ENCODE results near the gene MYH7B. TPM values are rescaled to one million over a fixed set of nuclear protein-coding genes. Genes with fewer than 3 reads are reported as not detected.

The MYH7B gene
- total RNA-seq, 1 experiment from 2014 or later, result 0.02 TPM

DNA sequence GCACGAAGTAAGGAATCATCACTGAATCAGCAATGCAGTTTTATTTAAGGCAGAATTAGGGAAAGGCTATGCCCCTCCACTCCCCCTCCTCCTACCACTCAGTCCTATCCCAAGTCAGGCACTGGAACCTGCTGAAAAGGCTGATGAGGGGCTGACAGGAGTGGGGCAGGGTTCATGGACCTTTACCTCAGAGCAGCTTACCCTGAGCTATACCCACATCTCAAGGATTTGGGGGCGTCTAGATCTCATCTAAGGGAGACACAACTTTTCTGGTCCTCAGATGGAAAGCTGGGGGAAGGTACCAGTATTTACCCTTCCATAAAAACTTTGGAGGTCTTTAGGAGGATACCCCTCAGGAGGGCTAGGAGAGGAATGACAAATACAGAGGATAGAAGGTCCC is 27.3 kb upstream of the MYH7B start:
- Histone ChIP-seq H3K36me3 (no peaks in the 10 kb centered on the region; the same call in 1 of the 2 replicates), H3K27me3 (no peaks in the 10 kb centered on the region), H3K27ac (no peak overlapping the region), H3K4me3 (no peak overlapping the region), H3K4me1 (0 out of 2 replicates have a peak, but pooled peaks cover 6% of the 10 kb centered on the region), H3K9me3 (replicated peaks) (no peaks in the 10 kb centered on the region)
- DNase-seq, result no peak

DNA sequence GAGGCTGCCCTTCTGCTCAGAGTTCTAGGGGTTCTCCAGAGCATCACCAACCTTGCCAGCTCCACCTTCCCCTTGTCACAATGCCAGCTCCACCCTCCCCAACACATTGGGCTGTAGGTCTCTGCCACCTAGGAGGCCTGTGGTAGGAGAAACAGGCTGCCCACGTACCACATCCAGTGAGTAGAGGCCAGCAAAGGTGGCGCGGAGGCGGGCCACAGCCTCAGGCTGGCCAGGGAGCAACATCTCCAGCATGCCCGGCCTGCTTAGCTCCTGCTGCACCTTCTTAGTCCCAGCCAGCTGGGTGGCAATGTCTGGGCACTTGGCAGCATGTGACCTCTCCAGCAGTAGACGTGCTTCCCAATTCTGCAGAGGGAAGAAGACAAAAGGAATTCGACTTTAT is 23.9 kb upstream of the MYH7B start:
- H3K27me3 ChIP-seq, result no peaks in the 10 kb centered on the region
- no peaks in the 10 kb centered on the region for H3K4me1 ChIP-seq
- no peak overlapping the region for H3K27ac ChIP-seq
- no peaks in the 10 kb centered on the region for H3K9me3 ChIP-seq (replicated peaks)
- peaks cover 5% of the 10 kb centered on the region for H3K36me3 ChIP-seq
- no peak for DNase-seq
- no peak overlapping the region for H3K4me3 ChIP-seq

- Histone ChIP-seq H3K27me3 (no peaks in the 10 kb centered on the region), H3K36me3 (peaks cover 23% of the 10 kb centered on the region), H3K9me3 (replicated peaks) (no peaks in the 10 kb centered on the region), H3K4me1 (no peaks in the 10 kb centered on the region; the same call in 1 of the 2 replicates), H3K4me3 (no peak overlapping the region), H3K27ac (0 out of 2 replicates have a peak overlapping the region, but pooled peaks have one; percentile 2)
- DNase-seq, result peak; percentile 70 to 77
Observed at GRCh38 chr20:34938466-34939163, 17.1 kb upstream of the MYH7B start.

DNA sequence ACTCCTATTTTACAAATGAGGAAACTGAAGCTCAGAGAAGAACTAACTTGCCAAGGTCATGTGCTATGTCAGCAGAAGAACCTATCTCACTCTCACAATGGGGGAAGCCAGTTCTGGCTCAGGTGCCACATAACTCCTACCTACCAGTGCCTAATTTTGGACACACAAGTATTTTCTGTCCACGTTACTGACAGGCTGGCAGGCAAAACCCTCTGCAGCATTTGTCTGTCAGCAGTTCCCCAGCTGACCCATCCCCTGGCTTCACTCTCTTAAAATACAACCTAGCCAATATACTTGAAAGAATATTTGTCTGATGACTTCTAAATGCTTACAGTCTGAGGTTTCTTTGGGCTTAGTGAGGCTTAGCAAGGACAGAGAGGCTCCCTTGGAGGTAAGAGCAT is 15.6 kb upstream of the MYH7B start:
- H3K4me3 ChIP-seq, result no peak overlapping the region
- H3K36me3 ChIP-seq, result peaks cover 19% of the 10 kb centered on the region
- no peaks in the 10 kb centered on the region for H3K9me3 ChIP-seq (replicated peaks)
- no peaks in the 10 kb centered on the region for H3K27me3 ChIP-seq
- no peaks in the 10 kb centered on the region; the same call in 1 of the 2 replicates for H3K4me1 ChIP-seq
- DNase-seq, result no peak
- H3K27ac ChIP-seq, result no peak overlapping the region

DNA sequence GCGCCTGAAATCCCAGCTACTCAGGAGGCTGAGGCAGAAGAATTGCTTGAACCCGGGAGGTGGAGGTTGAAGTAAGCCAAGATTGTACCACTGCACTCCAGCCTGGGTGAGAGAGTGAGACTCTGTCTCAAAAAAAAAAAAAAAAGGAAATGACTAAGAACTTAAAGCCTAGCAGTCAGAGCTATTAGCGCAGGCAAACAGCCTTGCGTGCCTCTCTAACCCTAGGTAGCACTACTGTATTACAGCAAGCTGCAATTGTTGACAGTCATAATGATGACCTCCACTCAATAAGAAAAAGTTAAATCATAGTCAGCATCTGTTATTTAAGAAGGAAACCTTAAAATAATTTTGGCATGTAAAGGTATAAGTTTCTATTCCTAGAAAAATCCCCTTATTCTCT is 14.4 kb upstream of the MYH7B start:
- DNase-seq, result no peak
- Histone ChIP-seq H3K9me3 (replicated peaks) (no peaks in the 10 kb centered on the region), H3K27me3 (no peaks in the 10 kb centered on the region), H3K36me3 (peaks cover 23% of the 10 kb centered on the region), H3K4me3 (no peak overlapping the region), H3K4me1 (no peaks in the 10 kb centered on the region; the same call in 1 of the 2 replicates), H3K27ac (no peak overlapping the region)

GRCh38 chr20:34942301-34942700 is 13.4 kb upstream of the MYH7B start:
- no peaks in the 10 kb centered on the region for H3K27me3 ChIP-seq
- no peaks in the 10 kb centered on the region; the same call in 1 of the 2 replicates for H3K4me1 ChIP-seq
- H3K9me3 ChIP-seq (replicated peaks), result no peaks in the 10 kb centered on the region
- H3K36me3 ChIP-seq, result peaks cover 29% of the 10 kb centered on the region
- DNase-seq, result no peak
- H3K4me3 ChIP-seq, result no peak overlapping the region
- no peak overlapping the region for H3K27ac ChIP-seq

DNA sequence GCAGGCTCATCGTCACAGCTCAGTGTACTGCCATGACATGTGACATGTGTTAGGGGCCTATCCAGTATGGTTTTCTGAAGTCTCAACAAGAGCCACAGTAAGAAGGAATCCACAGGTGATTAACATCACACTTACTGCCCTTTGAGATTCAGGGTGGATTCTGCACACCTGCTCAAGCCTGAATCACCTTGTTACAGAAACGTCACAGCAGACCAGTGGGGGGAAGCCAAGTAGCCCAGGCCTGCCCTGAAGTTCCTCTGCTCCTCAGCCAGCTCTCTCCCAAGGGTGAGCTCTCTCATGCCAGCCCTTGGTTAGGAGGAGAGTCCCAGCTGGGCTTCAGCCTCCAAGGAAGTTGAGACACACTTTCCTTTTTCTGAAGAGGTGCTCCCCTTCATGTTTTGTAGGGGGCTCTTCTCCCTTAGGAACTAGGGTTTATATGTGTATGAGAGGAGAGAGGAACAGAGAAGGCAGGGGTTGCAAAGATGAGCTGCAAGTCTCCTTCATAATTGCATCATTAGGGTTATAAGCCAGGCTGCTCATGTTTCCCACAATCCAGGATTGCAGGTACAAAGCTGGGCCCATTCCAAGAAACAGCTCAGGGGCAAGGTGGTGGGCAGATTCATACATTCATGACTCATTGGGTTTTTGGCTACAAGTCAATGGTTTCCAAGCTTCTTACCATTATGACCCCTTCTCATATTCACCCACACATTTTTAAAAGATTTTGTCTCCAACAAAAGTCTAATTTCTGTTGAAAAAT is 11.7 kb upstream of the MYH7B start:
- Histone ChIP-seq H3K36me3 (peaks cover 30% of the 10 kb centered on the region), H3K4me3 (no peak overlapping the region), H3K9me3 (replicated peaks) (no peaks in the 10 kb centered on the region), H3K27me3 (no peaks in the 10 kb centered on the region), H3K27ac (no peak overlapping the region), H3K4me1 (no peaks in the 10 kb centered on the region; the same call in 1 of the 2 replicates)
- DNase-seq, result no peak

DNA sequence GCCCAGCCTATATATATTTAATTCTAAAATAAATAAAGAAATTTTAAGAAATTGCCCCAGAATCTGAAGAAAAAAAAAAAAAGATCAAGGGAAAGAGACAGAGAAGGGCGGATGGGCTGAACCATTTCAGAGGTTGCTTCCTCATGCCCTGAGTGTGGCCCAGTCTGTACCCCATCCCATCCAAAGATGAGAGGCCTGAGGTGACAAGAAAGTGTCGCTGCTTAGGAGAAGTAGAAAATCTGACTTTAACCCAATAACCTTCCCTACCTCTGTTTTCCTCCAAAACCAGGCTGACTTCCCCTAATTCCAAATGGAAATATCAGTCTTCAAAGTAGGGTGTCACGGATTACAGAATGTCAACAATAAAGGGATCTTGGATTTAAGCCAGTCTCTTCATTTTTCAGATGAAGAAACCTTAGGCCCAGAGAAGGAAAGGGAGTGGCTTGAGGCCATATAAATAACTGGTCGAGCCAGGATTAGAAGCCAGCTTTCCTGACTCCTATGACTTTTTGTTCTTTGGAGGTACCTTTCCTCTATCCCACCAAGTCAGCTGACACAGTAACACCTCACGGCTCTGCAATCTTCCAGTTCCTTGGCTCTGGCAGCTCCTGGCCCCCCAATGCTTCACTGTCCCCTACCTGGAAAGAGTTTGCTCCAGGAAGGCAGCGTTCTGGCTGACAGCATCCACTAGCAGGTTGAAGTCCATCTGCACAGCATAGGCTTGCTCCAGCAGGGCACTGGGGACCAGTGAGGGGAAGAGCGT is 10.2 kb upstream of the MYH7B start:
- Histone ChIP-seq H3K27ac (no peak overlapping the region), H3K4me1 (no peaks in the 10 kb centered on the region; the same call in 1 of the 2 replicates), H3K4me3 (no peak overlapping the region), H3K36me3 (peaks cover 36% of the 10 kb centered on the region), H3K9me3 (replicated peaks) (no peaks in the 10 kb centered on the region), H3K27me3 (no peaks in the 10 kb centered on the region)
- no peak for DNase-seq

DNA sequence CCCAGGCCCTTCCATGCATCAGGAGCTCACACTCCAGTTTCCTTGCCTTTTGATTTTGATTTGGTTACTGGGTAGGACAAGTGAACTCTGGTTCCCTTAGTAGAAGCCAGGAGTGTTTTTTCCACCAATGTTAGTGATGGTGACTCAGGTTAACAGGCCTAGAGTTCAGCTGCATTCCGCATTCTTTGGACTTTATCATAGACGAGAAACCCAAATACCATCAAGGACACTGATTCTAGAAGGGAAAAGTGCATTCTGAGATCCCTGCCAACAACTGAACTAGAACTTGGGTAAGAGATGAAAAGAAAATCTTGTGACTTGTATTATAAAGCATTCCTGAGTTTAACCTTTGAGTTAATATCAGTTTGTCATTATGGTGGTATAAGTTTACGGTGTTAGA is 9.0 kb upstream of the MYH7B start:
- no peaks in the 10 kb centered on the region for H3K9me3 ChIP-seq (replicated peaks)
- H3K36me3 ChIP-seq, result peaks cover 31% of the 10 kb centered on the region
- no peak overlapping the region for H3K27ac ChIP-seq
- H3K4me1 ChIP-seq, result no peaks in the 10 kb centered on the region
- H3K27me3 ChIP-seq, result no peaks in the 10 kb centered on the region
- H3K4me3 ChIP-seq, result no peak overlapping the region
- no peak for DNase-seq

DNA sequence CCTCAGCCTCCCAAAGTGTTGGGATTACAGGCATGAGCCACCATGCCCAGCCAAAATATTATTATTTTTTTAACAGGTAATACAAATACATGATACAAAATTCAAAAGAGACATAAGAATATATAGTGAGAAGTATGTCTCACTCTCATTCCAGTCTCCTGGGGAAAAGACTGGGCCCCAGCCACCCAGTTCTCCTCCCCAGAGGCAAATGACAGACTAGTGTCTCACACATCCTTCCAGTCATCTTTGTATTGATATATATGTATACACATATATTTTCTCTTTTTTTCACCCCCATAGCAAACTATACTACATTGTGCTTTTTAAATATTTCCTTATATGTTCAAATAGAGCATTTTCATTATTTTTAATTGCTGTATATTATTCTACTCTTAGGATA is 8.3 kb upstream of the MYH7B start:
- H3K27me3 ChIP-seq, result no peaks in the 10 kb centered on the region
- no peak overlapping the region for H3K27ac ChIP-seq
- peaks cover 31% of the 10 kb centered on the region for H3K36me3 ChIP-seq
- no peak overlapping the region for H3K4me3 ChIP-seq
- no peak for DNase-seq
- no peaks in the 10 kb centered on the region for H3K9me3 ChIP-seq (replicated peaks)
- H3K4me1 ChIP-seq, result no peaks in the 10 kb centered on the region

DNA sequence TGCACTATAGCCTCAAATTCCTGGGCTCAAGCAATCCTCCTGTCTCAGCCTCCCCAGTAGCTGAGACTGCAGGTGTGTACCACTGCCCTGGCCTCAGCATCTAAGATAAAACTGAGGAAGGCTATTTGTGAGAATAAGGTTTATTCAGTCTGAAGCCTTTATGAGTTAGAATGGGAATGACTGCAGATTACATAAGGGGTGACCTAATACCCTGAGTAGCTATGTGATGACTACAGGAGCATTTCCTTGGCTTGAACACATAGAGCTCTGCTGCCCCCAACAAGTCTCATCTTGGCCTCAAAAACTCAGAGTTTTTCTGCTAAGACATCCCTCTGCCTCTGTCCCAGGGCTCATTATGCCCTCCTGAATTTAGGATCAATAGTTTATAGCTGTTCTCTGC is 7.6 kb upstream of the MYH7B start:
- Histone ChIP-seq H3K27me3 (no peaks in the 10 kb centered on the region), H3K9me3 (replicated peaks) (no peaks in the 10 kb centered on the region), H3K4me1 (no peaks in the 10 kb centered on the region), H3K4me3 (no peak overlapping the region), H3K27ac (no peak overlapping the region), H3K36me3 (peaks cover 29% of the 10 kb centered on the region)
- no peak for DNase-seq

DNA sequence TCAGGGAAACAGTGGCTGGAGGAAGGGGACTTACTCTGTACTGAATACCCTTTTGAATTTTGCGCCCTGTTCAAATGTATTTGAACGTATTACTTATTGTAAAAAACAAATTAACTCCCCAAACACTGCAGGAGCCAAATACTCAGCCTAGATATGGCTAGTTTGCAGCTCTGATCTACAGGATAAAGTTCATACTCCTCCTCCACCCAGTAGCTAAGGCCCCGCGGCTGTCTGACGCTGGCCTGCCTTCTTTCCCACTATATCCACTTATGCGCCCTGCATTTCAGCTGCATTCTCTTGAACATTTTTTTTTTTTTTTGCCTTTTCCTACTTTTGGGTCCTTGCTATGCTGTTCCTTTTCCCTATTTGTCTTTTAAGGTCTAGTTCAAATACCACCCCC is 6.5 kb upstream of the MYH7B start:
- Histone ChIP-seq H3K36me3 (peaks cover 29% of the 10 kb centered on the region), H3K27ac (no peak overlapping the region), H3K9me3 (replicated peaks) (no peaks in the 10 kb centered on the region), H3K4me3 (no peak overlapping the region), H3K27me3 (no peaks in the 10 kb centered on the region), H3K4me1 (no peaks in the 10 kb centered on the region)
- DNase-seq, result no peak

- no peaks in the 10 kb centered on the region for H3K9me3 ChIP-seq (replicated peaks)
- no peak overlapping the region for H3K4me3 ChIP-seq
- no peaks in the 10 kb centered on the region for H3K27me3 ChIP-seq
- H3K27ac ChIP-seq, result no peak overlapping the region
- peaks cover 24% of the 10 kb centered on the region for H3K36me3 ChIP-seq
- 0 out of 2 replicates have a peak, but pooled peaks cover under 1% of the 10 kb centered on the region for H3K4me1 ChIP-seq
- DNase-seq, result no peak
Observed at GRCh38 chr20:34951252-34951651, 4.4 kb upstream of the MYH7B start.

DNA sequence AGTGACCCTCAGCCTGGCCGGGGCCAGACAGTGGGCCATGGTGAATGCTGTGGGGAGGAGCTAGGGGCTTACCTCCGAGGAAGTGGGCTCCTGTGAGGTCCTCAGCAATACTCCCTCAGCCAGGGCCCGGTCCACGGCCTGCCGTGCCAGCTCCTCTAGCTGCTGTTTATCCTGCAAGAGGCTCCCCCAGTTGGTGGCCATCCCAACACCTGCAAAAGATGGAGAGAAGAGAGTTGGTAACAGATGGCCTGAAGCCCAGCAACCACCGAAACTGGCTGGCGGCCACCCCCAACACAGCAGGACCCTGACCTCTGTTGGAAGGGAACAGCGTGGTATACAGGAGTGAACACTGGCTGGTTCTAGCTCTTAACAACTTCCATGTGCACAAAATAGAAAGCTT is 4.0 kb upstream of the MYH7B start:
- no peak for DNase-seq
- H3K36me3 ChIP-seq, result peaks cover 20% of the 10 kb centered on the region
- no peak overlapping the region for H3K4me3 ChIP-seq
- no peak overlapping the region for H3K27ac ChIP-seq
- no peaks in the 10 kb centered on the region for H3K27me3 ChIP-seq
- H3K9me3 ChIP-seq (replicated peaks), result no peaks in the 10 kb centered on the region
- H3K4me1 ChIP-seq, result peaks cover 4% of the 10 kb centered on the region; the same call in 1 of the 2 replicates

- Histone ChIP-seq H3K4me1 (peaks cover 6% of the 10 kb centered on the region; the same call in 1 of the 2 replicates), H3K36me3 (peaks cover 18% of the 10 kb centered on the region), H3K4me3 (no peak overlapping the region), H3K27ac (no peak overlapping the region), H3K27me3 (no peaks in the 10 kb centered on the region), H3K9me3 (replicated peaks) (no peaks in the 10 kb centered on the region)
- no peak for DNase-seq
Observed at GRCh38 chr20:34952671-34953070, 3.0 kb upstream of the MYH7B start.

All from SJCRH30 (cell line).